Dermis microvascular lymphatic vessel endothelial cell (primary cell): ENCODE measurements around the gene CRACR2A. TPM values are rescaled to one million over a fixed set of nuclear protein-coding genes. Genes with fewer than 3 reads are reported as not detected.

Experiments
- DNase-seq, 2 donors: peaks; one replicate each; pipeline versions ENCODE4 v3.0.0 to v3.0.0-alpha.2; 2010; ENCODE audit warnings: low read depth in 2 of 2
- total RNA-seq: library from RNA; depleted of rRNA; stranded (reverse); fragments of >200 nt; gene quantifications from 2 replicates; pipeline ENCODE4 v1.2.1, GENCODE V29; 2014

The CRACR2A gene
- total RNA-seq, 1 donor from 2014 or later: 15.4 TPM

- peak in 1 of 2 donors; percentile 44 for DNase-seq
These were observed 27.4 kb downstream of the CRACR2A start for GRCh38 chr12:3725388-3726115.

GRCh38 chr12:3723916-3724805 is 28.7 kb downstream of the CRACR2A start:
- DNase-seq: no peak

- DNase-seq: no peak
These were observed 30.5 kb downstream of the CRACR2A start for GRCh38 chr12:3722368-3722767.

GRCh38 chr12:3720772-3721171 is 32.1 kb downstream of the CRACR2A start:
- no peak for DNase-seq

- DNase-seq: no peak
These were observed 34.8 kb downstream of the CRACR2A start for GRCh38 chr12:3718100-3718499.

GRCh38 chr12:3717283-3717898 is 35.5 kb downstream of the CRACR2A start:
- DNase-seq: no peak

- DNase-seq: no peak
These were observed 36.9 kb downstream of the CRACR2A start for GRCh38 chr12:3715999-3716398.

GRCh38 chr12:3713947-3714346 is 39.0 kb downstream of the CRACR2A start:
- DNase-seq: no peak

GRCh38 chr12:3713483-3713882 is 39.4 kb downstream of the CRACR2A start:
- no peak for DNase-seq

- DNase-seq: no peak
These were observed 40.5 kb downstream of the CRACR2A start for GRCh38 chr12:3712209-3712992.

GRCh38 chr12:3705354-3705675 is 47.6 kb downstream of the CRACR2A start:
- no peak for DNase-seq

- DNase-seq: peak in 1 of 2 donors; percentile 48
These were observed 48.2 kb downstream of the CRACR2A start for GRCh38 chr12:3704512-3705353.

- no peak for DNase-seq
These were observed 52.0 kb downstream of the CRACR2A start for GRCh38 chr12:3700861-3701260.

GRCh38 chr12:3698218-3698974 is 54.5 kb downstream of the CRACR2A start:
- DNase-seq: peak; percentile 60 to 84

GRCh38 chr12:3697311-3697870 is 55.5 kb downstream of the CRACR2A start:
- DNase-seq: no peak

- DNase-seq: no peak
These were observed 58.2 kb downstream of the CRACR2A start for GRCh38 chr12:3694673-3695072.

GRCh38 chr12:3692616-3693365 is 60.1 kb downstream of the CRACR2A start:
- no peak for DNase-seq

GRCh38 chr12:3686463-3686862 is 66.4 kb downstream of the CRACR2A start:
- DNase-seq: no peak

GRCh38 chr12:3685830-3686229 is 67.1 kb downstream of the CRACR2A start:
- DNase-seq: no peak
